Keratinocyte (primary cell): ENCODE results near the gene PARD3. TPM values are rescaled to one million over a fixed set of nuclear protein-coding genes. Genes with fewer than 3 reads are reported as not detected.

Experiments
- DNase-seq: peaks from one replicate; pipeline ENCODE4 v3.0.0-alpha.2; 2011; ENCODE audit warnings: low read depth, missing footprints, low spot score
- FAIRE-seq: peaks from 2 replicates; lab custom pipeline; 2011; peaks lifted over from hg19 to GRCh38; lab: Jason Lieb, UNC
- H2AFZ ChIP-seq: 2 replicates; pipeline ENCODE4 v1.6.0; 2012; ENCODE audit warnings: low read length, control low read depth, inconsistent platforms; ENCODE audit not compliant: control insufficient read depth
- H3K27ac ChIP-seq: 2 replicates; pipeline ENCODE4 v1.5.1; 2011; ENCODE audit warnings: low read length; ENCODE audit not compliant: control insufficient read depth, insufficient read depth
- H3K27me3 ChIP-seq: 3 replicates; pipeline ENCODE4 v1.6.0; 2011; ENCODE audit warnings: low read length; ENCODE audit not compliant: control insufficient read depth, insufficient read depth; ENCODE audit errors: extremely low read depth
- H3K36me3 ChIP-seq, 2 experiments: 2 replicates in 1 of 2; 3 replicates in 1 of 2; pipeline ENCODE4 v1.5.1; 2011; ENCODE audit warnings: low read length in 2 of 2, mild to moderate bottlenecking in 1 of 2; ENCODE audit not compliant: control insufficient read depth in 2 of 2, insufficient read depth in 2 of 2; ENCODE audit errors: extremely low read depth in 1 of 2
- H3K4me1 ChIP-seq: 3 replicates; pipeline ENCODE4 v1.5.1; 2011; ENCODE audit warnings: low read length; ENCODE audit not compliant: control insufficient read depth, insufficient read depth; ENCODE audit errors: extremely low read depth
- H3K4me2 ChIP-seq: 3 replicates; pipeline ENCODE4 v1.6.0; 2011; ENCODE audit warnings: low read depth, low read length; ENCODE audit not compliant: control insufficient read depth, insufficient read depth; ENCODE audit errors: extremely low read depth
- H3K4me3 ChIP-seq, 3 experiments: fragments of 200-600 bp in 1 of 3; sonication (generic) in 1 of 3; 2 replicates in 2 of 3; 3 replicates in 1 of 3; pipeline ENCODE4 v1.5.1; 2011 to 2016; ENCODE audit warnings: low read length in 3 of 3, mild to moderate bottlenecking in 3 of 3, control low read depth in 2 of 3, inconsistent platforms in 1 of 3, low read depth in 1 of 3, mixed read lengths in 1 of 3, mixed run types in 1 of 3, moderate library complexity in 1 of 3; ENCODE audit not compliant: control insufficient read depth in 2 of 3, insufficient read depth in 2 of 3; ENCODE audit errors: extremely low read depth in 1 of 3
- H3K79me2 ChIP-seq: 2 replicates; pipeline ENCODE4 v1.6.0; 2012; ENCODE audit warnings: low read length; ENCODE audit not compliant: control insufficient read depth, insufficient read depth
- H3K9ac ChIP-seq: 3 replicates; pipeline ENCODE4 v1.6.0; 2011; ENCODE audit warnings: low read length; ENCODE audit not compliant: control insufficient read depth, insufficient read depth; ENCODE audit errors: extremely low read depth
- H3K9me1 ChIP-seq: 3 replicates; pipeline ENCODE4 v1.6.0; 2011; ENCODE audit warnings: low read length; ENCODE audit not compliant: control insufficient read depth, insufficient read depth; ENCODE audit errors: extremely low read depth
- H3K9me3 ChIP-seq: 2 replicates; pipeline ENCODE4 v1.5.1; 2012; ENCODE audit warnings: low read depth, low read length; ENCODE audit not compliant: control insufficient read depth
- H4K20me1 ChIP-seq: 3 replicates; pipeline ENCODE4 v1.6.0; 2011; ENCODE audit warnings: low read length; ENCODE audit not compliant: control insufficient read depth, insufficient read depth; ENCODE audit errors: extremely low read depth
- CTCF ChIP-seq, 3 experiments: IDR thresholded peaks in 1 of 3; conservative IDR thresholded peaks in 1 of 3; optimal IDR thresholded peaks in 1 of 3; 2 replicates in 2 of 3; 3 replicates in 1 of 3; pipeline versions ENCODE3 to v1.5.1; 2011; ENCODE audit warnings: low read length in 3 of 3, mild to moderate bottlenecking in 3 of 3, moderate library complexity in 2 of 3, control low read depth in 1 of 3, inconsistent platforms in 1 of 3; ENCODE audit not compliant: insufficient read depth in 2 of 3; ENCODE audit errors: extremely low read depth in 1 of 3
- EZH2 ChIP-seq: IDR thresholded peaks from one replicate; pipeline ENCODE4 v1.6.1; 2012; ENCODE audit warnings: inconsistent platforms, mild to moderate bottlenecking, low read length, moderate library complexity
- dilution Hi-C: fragments of 300-500 bp; cut with MboI; formaldehyde crosslinking; loops from one replicate; pipeline ENCODE4 v1.7.0; 2020; ENCODE audit warnings: low sequenced_read_pairs; ENCODE audit not compliant: extremely low pct_ligation_motif_present
- polyA plus RNA-seq, 5 experiments: library from polyadenylated mRNA; depleted of rRNA in 3 of 5; stranded (reverse) in 3 of 5; stranded (forward) in 1 of 5; unstranded in 1 of 5; fragments of >200 nt; gene quantifications; 1 replicate in 1 of 5; 2 replicates in 3 of 5; 3 replicates in 1 of 5; pipeline versions ENCODE4 v1.2.1 to v1.2.3, GENCODE V29; 2011 to 2012; ENCODE audit warnings: missing spikeins in 2 of 5, low read depth in 1 of 5, low replicate concordance in 1 of 5

The PARD3 gene
- polyA plus RNA-seq, 1 donor (not counting 4 experiments of a cell fraction or from before 2014, with no cell fraction given): 46.4 TPM

DNA sequence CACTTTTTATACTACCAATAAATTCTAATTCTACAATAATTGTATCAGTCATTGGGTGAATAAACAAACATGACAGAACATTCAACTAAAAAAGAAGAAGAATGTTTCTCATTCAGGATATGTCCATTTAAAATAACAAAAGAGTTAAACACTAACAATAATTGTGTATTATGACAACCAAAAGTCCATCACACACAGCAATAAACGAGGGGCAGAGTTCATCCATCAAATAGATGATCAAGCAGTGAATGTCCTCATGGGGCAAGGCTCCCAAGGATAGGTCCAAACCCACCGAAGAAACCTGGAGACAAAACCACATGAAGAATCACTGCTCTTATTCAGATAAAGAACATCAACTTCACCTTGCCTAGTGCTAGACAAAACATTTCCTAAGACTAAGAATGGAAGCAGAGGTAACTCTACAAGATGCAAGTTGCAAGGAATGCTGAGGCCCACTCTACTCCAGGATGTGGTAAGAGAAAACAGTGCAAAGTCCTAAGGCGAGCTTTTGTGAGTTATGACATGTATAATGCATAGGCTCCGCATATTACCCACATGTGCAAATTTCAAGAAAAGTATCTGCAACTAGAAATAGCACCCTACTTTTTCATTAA, 115.1 kb downstream of the PARD3 start:
- Histone ChIP-seq H2AFZ (no peak overlapping the region), H3K27ac (peak overlapping the region; percentile 100), H3K36me3 (peaks cover 0 to 5% of the 10 kb centered on the region in 2 experiments), H4K20me1 (no peaks in the 10 kb centered on the region), H3K9me1 (no peaks in the 10 kb centered on the region), H3K27me3 (no peaks in the 10 kb centered on the region), H3K9ac (peak overlapping the region; percentile 23), H3K79me2 (peaks cover 65% of the 10 kb centered on the region), H3K4me2 (peak overlapping the region; percentile 65), H3K9me3 (no peaks in the 10 kb centered on the region), H3K4me3 (peak overlapping the region in 1 of 3 experiments; percentile 15), H3K4me1 (peaks cover 76% of the 10 kb centered on the region)
- dilution Hi-C loops: no loop called here
- no peak for DNase-seq
- TF ChIP-seq EZH2: no peak
- TF ChIP-seq CTCF (optimal IDR thresholded peaks at IDR 0.05 in 1 of 3, IDR thresholded peaks at IDR 0.05 in 1 of 3, conservative IDR thresholded peaks at IDR 0.05 in 1 of 3; ENCODE audit: extremely low read depth in 1 of 3, insufficient read depth in 2 of 3, low read length in 3 of 3): no peak
- peak; percentile 92 for FAIRE-seq

- peaks cover 60% of the 10 kb centered on the region for H3K79me2 ChIP-seq
- peak overlapping the region; percentile 100 for H3K27ac ChIP-seq
- TF ChIP-seq CTCF (optimal IDR thresholded peaks at IDR 0.05 in 1 of 3, IDR thresholded peaks at IDR 0.05 in 1 of 3, conservative IDR thresholded peaks at IDR 0.05 in 1 of 3; ENCODE audit: extremely low read depth in 1 of 3, insufficient read depth in 2 of 3, low read length in 3 of 3) (no peak), EZH2 (no peak)
- FAIRE-seq (peak; percentile 85), DNase-seq (peak; percentile 69)
- peaks cover 76% of the 10 kb centered on the region for H3K4me1 ChIP-seq
- no peaks in the 10 kb centered on the region for H3K9me3 ChIP-seq
- H3K9ac ChIP-seq: no peak overlapping the region
- dilution Hi-C loops: no loop called here
- no peak overlapping the region for H2AFZ ChIP-seq
- peak overlapping the region; percentile 65 for H3K4me2 ChIP-seq
- no peaks in the 10 kb centered on the region for H3K27me3 ChIP-seq
- no peaks in the 10 kb centered on the region for H4K20me1 ChIP-seq
- H3K4me3 ChIP-seq: no peak overlapping the region
- H3K9me1 ChIP-seq: no peaks in the 10 kb centered on the region
- H3K36me3 ChIP-seq: peaks cover 2 to 5% of the 10 kb centered on the region in 2 experiments
These were observed 116.1 kb downstream of the PARD3 start for GRCh38 chr10:34698979-34699378.
